ENCODE data around the gene ALG8. TPM values are rescaled to one million over a fixed set of nuclear protein-coding genes. Genes with fewer than 3 reads are reported as not detected.

ALG8 gene
- polyA plus RNA-seq, 1 of the 3 experiments (the other 2 are of a cell fraction): 42.0 TPM

- Histone ChIP-seq H3K36me3 (replicated peaks in 1 of 2; ENCODE audit: control insufficient read depth in 1 of 2, insufficient read depth in 2 of 2, low read length in 1 of 2) (peaks cover 0 to 4% of the 10 kb centered on the region in 2 experiments), H3K79me2 (ENCODE audit: insufficient read depth) (peaks cover 25% of the 10 kb centered on the region), H3K4me1 (ENCODE audit: control insufficient read depth in 1 of 2, insufficient read depth in 2 of 2, low read depth in 1 of 2, low read length in 1 of 2) (peaks cover 8 to 15% of the 10 kb centered on the region in 2 experiments; a peak in 2 of 4 replicates), H2AFZ (ENCODE audit: low read depth) (peak overlapping the region; percentile 51; the same call in 1 of the 2 replicates), H3K9me2 (no peaks in the 10 kb centered on the region), H3F3A (replicated peaks; ENCODE audit: insufficient read depth) (peaks cover 7% of the 10 kb centered on the region), H3K27me3 (ENCODE audit: insufficient read depth) (no peaks in the 10 kb centered on the region), H3K9ac (no peak overlapping the region), H4K20me1 (ENCODE audit: insufficient read depth) (peaks cover 6% of the 10 kb centered on the region), H3K9me3 (no peaks in the 10 kb centered on the region), H3K4me3 (ENCODE audit: low read depth in 2 of 2, low read length in 1 of 2) (no peak overlapping the region), H3K4me2 (no peak overlapping the region), H3K27ac (ENCODE audit: low read depth in 2 of 2, low read length in 1 of 2) (no peak overlapping the region)
- TF ChIP-seq REST (IDR thresholded peaks at IDR 0.05; ENCODE audit: low read depth, low read length) (no peak), GATA2 (CRISPR knock-in tag; IDR thresholded peaks at IDR 0.05) (no peak), RFX5 (IDR thresholded peaks at IDR 0.05; ENCODE audit: low read length) (no peak), MEF2A (IDR thresholded peaks at IDR 0.05; ENCODE audit: borderline replicate concordance, low read depth) (no peak), RXRA (IDR thresholded peaks at IDR 0.05; ENCODE audit: borderline replicate concordance, low read depth) (no peak), TEAD4 (IDR thresholded peaks at IDR 0.05; ENCODE audit: borderline replicate concordance, insufficient read depth) (no peak), CTCF (IDR thresholded peaks at IDR 0.05) (no peak), USF1 (IDR thresholded peaks at IDR 0.05; ENCODE audit: borderline replicate concordance, low read depth) (no peak)
- POLR2A ChIA-PET: no interaction called here
- CTCF ChIA-PET: no interaction called here
- WGBS (ENCODE audit: low lambda C conversion rate): 87% methylated on average over 8 of the region's 8 CpGs
- DNase-seq: no peak
Observed at GRCh38 chr11:78082146-78082545, 57.3 kb downstream of the ALG8 start.

GRCh38 chr11:78081583-78081982, 57.8 kb downstream of the ALG8 start:
- peaks cover 7% of the 10 kb centered on the region for H3F3A ChIP-seq (replicated peaks; ENCODE audit: insufficient read depth)
- no peak overlapping the region for H3K4me2 ChIP-seq
- peaks cover 31% of the 10 kb centered on the region for H3K79me2 ChIP-seq (ENCODE audit: insufficient read depth)
- H4K20me1 ChIP-seq (ENCODE audit: insufficient read depth): peaks cover 12% of the 10 kb centered on the region
- H3K4me1 ChIP-seq (ENCODE audit: control insufficient read depth in 1 of 2, insufficient read depth in 2 of 2, low read depth in 1 of 2, low read length in 1 of 2): peaks cover 8 to 15% of the 10 kb centered on the region in 2 experiments; a peak in 2 of 4 replicates
- no peak overlapping the region; a peak in 1 of 4 replicates for H3K27ac ChIP-seq (ENCODE audit: low read depth in 2 of 2, low read length in 1 of 2)
- ChIA-PET CTCF (no interaction called here), POLR2A (no interaction called here)
- peak overlapping the region; percentile 51; the same call in 1 of the 2 replicates for H2AFZ ChIP-seq (ENCODE audit: low read depth)
- 83% methylated on average over 6 of the region's 6 CpGs for WGBS (ENCODE audit: low lambda C conversion rate)
- no peaks in the 10 kb centered on the region for H3K9me3 ChIP-seq
- H3K36me3 ChIP-seq (replicated peaks in 1 of 2; ENCODE audit: control insufficient read depth in 1 of 2, insufficient read depth in 2 of 2, low read length in 1 of 2): peaks cover 0 to 4% of the 10 kb centered on the region in 2 experiments
- H3K4me3 ChIP-seq (ENCODE audit: low read depth in 2 of 2, low read length in 1 of 2): no peak overlapping the region
- H3K9ac ChIP-seq: no peak overlapping the region
- DNase-seq: no peak
- H3K9me2 ChIP-seq: no peaks in the 10 kb centered on the region
- H3K27me3 ChIP-seq (ENCODE audit: insufficient read depth): no peaks in the 10 kb centered on the region
- TF ChIP-seq CHD2 (IDR thresholded peaks at IDR 0.05; ENCODE audit: low read length, partially characterized antibody): no peak
- no peak for TF ChIP-seq RAD21 (IDR thresholded peaks at IDR 0.05; ENCODE audit: low read length)
- TF ChIP-seq YY1 (IDR thresholded peaks at IDR 0.05; ENCODE audit: low read depth): no peak
- no peak for TF ChIP-seq FOXJ3 (CRISPR knock-in tag; IDR thresholded peaks at IDR 0.05)
- no peak for TF ChIP-seq SMC3 (IDR thresholded peaks at IDR 0.05; ENCODE audit: low read depth, low read length)
- TF ChIP-seq POLR2AphosphoS5 (IDR thresholded peaks at IDR 0.05; ENCODE audit: low read depth, low read length): no peak
- no peak for TF ChIP-seq GABPA (IDR thresholded peaks at IDR 0.05; ENCODE audit: low read depth)
- TF ChIP-seq TCF12 (IDR thresholded peaks at IDR 0.05): no peak
- no peak for TF ChIP-seq PBX3 (IDR thresholded peaks at IDR 0.05)
- TF ChIP-seq NFIC (IDR thresholded peaks at IDR 0.05; ENCODE audit: borderline replicate concordance): no peak
- TF ChIP-seq EZH2phosphoT487 (IDR thresholded peaks at IDR 0.05; ENCODE audit: borderline replicate concordance, low read depth): no peak
- no peak for TF ChIP-seq IRF3 (IDR thresholded peaks at IDR 0.05; ENCODE audit: low read depth, low read length)
- TF ChIP-seq GATA2 (CRISPR knock-in tag; IDR thresholded peaks at IDR 0.05): no peak
- TF ChIP-seq TAF1 (IDR thresholded peaks at IDR 0.05; ENCODE audit: borderline replicate concordance, low read depth, low read length): no peak
